HG03135 (cell line): ENCODE data around the gene SURF1.
"Not testable (repeated sequence)": the region's sequence is repeated elsewhere in the genome, so short reads cannot be mapped to it uniquely, and the experiment has no call there.

ENCODE experiments used
- ATAC-seq: cut with Tn5 transposase; IDR thresholded peaks from one replicate; pipeline ENCODE4 v1.9.1; 2021; ENCODE audit warnings: mild to moderate bottlenecking, moderate library complexity; ENCODE audit not compliant: unreplicated experiment

Gene SURF1

GRCh38 chr9:133346021-133346785 lies 10.1 kb downstream of the SURF1 start:
- ATAC-seq, result no peak

DNA sequence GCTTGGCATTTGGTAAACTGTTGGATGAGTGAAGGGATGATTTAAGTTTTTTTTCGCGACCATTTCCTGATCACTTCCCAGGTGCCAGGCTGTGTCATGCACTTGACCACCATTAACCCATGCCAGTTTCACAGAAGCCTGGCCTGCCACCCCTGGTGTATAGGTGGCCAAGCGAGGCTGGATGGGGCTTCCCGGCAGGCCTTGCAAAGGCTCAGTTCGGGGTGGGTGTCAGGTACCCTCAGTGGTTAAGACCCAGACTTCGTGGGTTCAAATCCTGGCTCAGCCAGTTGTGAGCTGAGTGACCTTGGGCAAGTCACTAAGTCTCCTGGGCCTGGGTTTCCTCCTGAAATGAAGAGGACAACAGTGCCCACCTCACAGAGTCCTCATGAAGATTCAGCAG lies 10.7 kb downstream of the SURF1 start:
- ATAC-seq, result no peak

- no peak for ATAC-seq
Measured at GRCh38 chr9:133344979-133345378, 11.3 kb downstream of the SURF1 start.

GRCh38 chr9:133344071-133344470 lies 12.2 kb downstream of the SURF1 start:
- ATAC-seq, result no peak

DNA sequence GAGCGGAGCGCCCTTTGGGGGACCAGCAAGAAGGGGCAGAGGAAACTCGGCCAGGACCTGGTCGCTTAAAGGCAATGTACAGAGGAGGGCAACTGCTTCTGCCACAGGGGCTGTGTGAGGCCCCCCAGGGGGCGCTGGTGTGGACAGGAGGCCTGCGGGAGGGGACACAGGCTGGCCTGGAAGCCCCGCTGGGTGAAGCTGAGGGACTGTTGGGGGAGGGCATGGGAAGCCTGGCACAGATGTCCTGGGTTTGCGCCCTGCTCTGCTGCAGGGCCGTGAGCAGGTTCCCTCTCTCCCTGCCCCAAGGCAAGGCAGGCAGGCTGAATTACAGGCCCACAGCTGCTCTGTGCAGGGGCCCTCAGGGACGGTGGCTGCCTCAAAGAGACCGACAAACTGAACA lies 13.7 kb downstream of the SURF1 start:
- ATAC-seq, result no peak

DNA sequence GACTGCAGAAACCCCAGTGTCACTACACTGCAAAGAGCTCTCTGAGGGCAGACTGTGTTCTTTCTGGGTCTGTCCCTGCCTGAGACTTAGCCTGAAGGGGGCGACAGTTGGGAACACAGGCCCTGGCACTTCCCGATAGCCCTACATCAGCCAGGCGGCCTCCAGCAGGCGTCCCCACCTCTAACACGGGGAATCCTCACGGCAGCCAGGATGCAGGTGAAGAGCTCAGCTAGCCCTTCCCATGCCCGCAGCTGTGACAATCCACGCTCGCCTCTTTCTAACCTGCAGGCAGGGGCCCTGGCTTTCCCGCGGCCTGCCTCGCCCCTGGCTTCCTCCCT lies 14.2 kb downstream of the SURF1 start:
- ATAC-seq, result no peak

GRCh38 chr9:133341369-133342068 lies 14.8 kb downstream of the SURF1 start:
- no peak for ATAC-seq

- no peak for ATAC-seq
Measured at GRCh38 chr9:133340916-133341315, 15.4 kb downstream of the SURF1 start.

DNA sequence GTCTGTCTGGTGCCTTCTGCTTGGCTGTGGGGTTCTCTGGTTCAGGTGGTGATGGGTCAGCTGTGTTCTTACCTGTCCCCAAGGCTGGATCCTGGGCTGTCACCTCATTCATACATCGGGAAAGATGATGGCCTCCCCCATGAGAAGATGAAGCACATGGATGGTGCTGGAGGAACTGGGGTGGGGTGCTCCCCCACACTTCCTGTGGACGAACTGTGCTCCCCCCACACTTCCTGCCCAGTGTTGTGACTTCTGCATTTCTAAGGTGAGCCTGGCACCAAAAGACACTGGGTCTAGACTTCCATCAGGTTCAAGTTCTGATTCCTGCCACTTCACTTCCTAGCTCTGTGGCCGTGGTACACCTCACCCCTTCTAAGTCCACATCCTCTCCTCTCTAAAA lies 16.0 kb downstream of the SURF1 start:
- no peak for ATAC-seq

DNA sequence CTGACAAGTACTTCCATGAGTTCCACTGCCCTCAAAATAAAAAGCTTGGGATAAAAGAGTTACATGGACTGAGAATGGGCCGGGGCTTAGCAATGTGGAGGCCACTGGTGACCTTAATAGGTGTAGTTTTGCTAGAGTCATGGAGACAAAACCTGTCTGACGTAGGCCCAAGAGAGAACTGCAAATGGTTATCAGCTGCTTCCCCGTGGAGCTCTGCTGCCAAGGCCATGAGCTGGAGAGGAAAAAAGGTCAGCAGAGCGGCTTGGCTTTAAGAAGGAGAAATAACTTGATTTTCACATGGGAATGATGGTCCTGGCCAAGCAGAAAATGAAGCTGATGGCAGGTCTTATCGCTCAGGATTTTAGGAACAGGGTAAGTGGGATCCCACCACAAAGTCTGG lies 16.6 kb downstream of the SURF1 start:
- no peak for ATAC-seq

DNA sequence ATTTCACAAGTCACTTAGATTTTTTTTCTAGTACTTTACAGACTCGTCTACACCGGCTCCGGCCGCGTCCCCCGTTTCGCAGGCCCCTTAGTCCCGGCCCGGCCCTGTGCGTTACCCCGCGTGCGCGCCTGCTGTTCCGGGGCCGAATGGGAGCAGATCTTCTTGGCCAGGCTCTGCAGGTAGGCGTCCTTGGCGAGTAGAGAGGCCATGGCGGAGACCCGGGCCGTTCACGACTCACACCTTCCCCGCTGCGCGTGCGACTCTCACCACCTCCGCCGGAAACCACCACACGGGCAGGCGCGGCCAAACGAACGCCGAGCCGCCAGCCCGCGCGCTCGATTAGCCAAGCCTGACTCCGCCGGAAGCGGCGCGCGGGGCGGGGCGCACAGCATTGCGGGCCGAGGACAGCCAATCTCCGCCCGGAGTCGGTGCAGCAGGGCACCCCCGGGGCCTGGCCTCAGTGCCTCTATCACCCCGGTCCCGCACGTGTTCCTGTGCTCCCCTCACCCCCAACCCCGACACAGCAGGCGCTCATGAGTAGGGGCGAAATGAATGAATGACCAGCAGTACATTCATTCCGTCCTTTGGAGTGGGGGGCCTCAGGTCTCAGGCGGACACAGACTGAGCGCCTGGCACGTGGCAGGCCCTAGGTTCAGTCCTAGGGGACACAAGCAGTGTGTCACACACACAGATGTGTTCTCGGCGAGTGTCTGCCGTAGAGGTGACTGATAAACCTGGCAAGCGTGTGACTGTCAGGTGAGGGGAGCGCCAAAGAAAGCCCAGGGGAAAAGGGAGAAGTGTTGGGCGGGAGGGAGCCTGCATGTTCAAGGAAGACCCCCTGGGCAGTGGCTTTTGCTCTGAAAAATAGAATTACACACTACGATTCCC lies 20.1 kb downstream of the SURF1 start, which contains the start of gene SURF6:
Gene SURF6, minus strand, starts transcription at position 265 of the 888 bp plus-strand sequence. Its CDS starts 56 bp downstream, at position 209.
- ATAC-seq, result peak; percentile 73

DNA sequence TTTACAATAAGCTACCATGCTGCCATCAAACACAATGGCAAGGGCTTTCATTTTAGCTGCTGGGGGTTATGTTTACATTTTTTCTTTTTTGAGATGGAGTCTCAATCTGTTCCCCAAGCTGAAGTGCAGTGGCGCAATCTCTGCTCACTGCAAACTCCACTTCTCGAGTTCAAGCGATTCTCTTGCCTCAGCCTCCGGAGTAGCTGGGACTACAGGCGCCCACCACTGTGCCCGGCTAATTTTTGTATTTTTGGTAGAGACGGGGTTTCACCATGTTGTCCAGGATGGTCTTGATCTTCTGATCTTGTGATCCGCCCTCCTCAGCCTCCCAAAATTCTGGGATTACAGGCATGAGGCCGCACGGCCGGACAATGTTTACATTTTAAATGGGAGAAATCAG lies 21.4 kb downstream of the SURF1 start:
- not testable (repeated sequence) for ATAC-seq

GRCh38 chr9:133334161-133334560 lies 22.1 kb downstream of the SURF1 start:
- no peak for ATAC-seq

- ATAC-seq, result no peak
Measured at GRCh38 chr9:133333566-133333965, 22.7 kb downstream of the SURF1 start.

DNA sequence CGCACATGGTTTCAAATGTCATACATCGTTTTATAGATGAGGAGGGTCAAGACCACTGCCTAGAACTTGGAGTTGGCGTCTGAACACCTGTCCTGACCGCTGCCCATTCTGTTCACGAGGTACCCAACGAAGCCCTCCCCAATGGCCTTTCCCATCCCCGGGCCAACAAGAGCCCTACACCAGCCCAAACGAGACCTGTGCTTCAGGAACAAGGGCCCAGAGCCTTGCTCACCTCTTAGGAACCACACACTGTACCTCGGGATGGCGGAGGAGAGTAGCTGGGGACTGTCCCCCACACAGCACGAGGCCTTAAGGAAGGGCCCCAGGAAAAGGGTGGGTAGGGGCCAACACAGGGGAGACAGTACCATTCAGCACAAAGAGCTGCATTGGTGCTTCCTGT lies 23.3 kb downstream of the SURF1 start:
- ATAC-seq, result no peak

DNA sequence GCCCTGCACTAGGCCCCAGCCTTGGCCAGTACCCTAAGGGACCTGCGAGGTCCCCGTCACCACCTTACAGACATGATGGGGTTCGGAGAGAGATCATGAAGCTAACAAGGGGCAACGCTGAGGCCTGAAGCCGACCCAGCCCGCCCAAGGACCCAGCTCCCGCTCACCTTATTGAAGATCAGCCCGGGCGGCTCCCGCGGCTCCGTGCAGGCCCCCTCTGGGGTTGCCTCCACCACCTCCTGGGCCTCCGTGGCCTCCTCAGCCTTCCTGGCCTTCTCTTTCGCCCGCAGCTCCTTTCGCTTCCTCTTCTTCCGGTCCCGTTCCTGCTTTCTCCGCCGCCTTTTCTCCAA lies 23.9 kb downstream of the SURF1 start:
- ATAC-seq, result no peak

DNA sequence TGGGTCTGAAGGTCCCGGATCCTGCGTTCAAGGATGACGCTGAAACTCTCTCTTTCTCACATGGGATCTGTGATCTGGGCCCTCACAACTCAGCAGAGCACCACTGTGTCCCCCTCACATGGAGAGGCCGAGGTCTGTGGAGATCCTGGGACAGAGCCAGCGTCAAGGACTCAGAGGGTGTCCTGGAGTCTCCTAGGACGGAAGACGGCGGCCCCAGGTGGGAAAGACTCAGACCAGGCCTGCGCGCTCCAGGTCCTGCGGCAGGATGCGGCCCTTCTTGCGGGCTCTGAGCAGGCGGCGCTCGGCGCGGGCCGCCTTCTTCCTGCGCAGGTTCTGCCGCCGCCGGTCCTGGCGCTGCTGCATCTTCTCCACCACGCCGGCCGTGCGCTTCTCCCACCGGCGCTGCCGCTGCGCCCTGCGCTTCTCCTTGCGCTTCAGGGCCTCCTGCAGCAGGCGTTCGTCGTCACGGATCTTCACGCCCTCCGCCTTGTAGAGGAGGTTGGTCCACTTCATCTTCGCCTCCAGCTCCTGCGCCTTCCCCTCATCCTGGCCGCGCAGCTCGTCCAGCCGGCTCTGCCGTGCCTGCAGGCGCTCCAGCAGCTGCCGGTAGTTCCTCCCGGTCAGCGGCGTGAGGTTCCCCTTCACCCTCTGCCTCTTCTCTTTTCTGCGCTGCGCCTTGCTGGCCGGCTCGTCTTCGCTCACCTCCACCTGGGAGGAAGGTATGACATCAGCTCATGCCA lies 24.5 kb downstream of the SURF1 start:
- ATAC-seq, result no peak

DNA sequence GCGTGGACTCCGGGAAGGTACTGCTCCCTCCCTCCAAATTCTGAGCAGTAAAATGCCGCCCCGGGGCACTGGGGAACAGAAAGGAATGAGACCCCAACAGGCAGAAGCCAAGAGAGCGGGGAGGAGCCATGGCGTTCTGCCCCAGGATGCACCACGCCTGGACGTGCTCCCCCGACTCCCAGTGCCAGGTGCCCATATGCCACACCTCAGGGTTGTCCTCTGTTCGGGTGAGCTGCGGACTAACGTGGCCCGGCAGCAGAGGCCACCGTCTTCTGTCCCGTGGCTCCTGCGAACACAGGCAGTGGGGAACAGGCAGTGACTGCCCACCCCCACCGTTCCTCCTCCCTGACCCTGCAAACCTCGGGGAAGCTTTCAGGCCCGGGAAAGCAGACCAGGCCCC lies 25.1 kb downstream of the SURF1 start:
- no peak for ATAC-seq

GRCh38 chr9:133329306-133330156 lies 26.8 kb downstream of the SURF1 start:
- not testable (repeated sequence) for ATAC-seq
